Muscle of back (tissue), 11 donors: ENCODE results near the gene BTG1. TPM values are rescaled to one million over a fixed set of nuclear protein-coding genes. Genes with fewer than 3 reads are reported as not detected.
"Not testable (repeated sequence)": the region's sequence is repeated elsewhere in the genome, so short reads cannot be mapped to it uniquely, and the experiment has no call there.

Experiments
- DNase-seq, 3 donors: peaks; one replicate each; pipeline versions ENCODE4 v3.0.0 to v3.0.0-alpha.2; 2013
- polyA plus RNA-seq, 10 donors: library from polyadenylated mRNA; unstranded; fragments of 120-200 nt; gene quantifications; one replicate each; pipeline ENCODE4 v1.2.1, GENCODE V29; 2013; ENCODE audit not compliant: insufficient read length in 10 of 10

Gene BTG1
- polyA plus RNA-seq, 10 donors, result 43.5 to 82.3 (median 57.5) TPM

DNA sequence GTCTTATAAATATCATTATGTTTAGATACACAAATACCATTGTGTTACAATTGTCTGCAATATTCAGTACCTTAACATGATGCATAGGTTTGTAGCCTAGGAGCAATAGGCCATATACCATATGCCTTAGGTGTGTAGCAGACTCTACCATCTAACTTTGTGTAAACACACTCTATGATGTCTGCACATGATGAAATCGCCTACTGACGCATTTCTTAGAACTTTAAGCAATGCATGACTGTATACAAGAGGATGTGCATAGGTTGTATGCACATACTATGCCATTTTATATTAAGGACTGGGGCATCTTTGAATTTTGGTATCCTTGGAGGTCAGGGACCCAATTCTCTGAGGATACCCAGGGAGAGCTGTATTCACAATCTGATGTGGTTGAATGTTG, 10.1 kb upstream of the BTG1 start:
- no peak for DNase-seq

DNA sequence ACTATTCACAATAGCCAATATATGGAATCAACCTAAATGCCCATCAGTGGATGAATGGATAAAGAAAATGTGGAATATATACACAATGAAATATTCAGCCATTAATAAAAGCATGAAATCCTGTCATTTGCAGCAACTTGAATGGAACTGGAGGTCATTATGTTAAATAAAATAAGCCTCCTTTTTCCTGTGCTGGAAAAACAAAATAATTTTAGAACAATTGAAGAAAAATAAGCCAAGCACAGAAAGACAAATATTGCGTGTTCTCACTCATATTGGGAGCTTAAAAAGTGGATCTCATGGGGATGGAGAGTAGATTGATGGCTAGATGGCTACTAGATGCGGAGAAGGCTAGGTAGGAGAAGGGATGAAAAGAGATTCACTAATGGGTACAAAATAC, 6.3 kb upstream of the BTG1 start:
- DNase-seq, result no peak

DNA sequence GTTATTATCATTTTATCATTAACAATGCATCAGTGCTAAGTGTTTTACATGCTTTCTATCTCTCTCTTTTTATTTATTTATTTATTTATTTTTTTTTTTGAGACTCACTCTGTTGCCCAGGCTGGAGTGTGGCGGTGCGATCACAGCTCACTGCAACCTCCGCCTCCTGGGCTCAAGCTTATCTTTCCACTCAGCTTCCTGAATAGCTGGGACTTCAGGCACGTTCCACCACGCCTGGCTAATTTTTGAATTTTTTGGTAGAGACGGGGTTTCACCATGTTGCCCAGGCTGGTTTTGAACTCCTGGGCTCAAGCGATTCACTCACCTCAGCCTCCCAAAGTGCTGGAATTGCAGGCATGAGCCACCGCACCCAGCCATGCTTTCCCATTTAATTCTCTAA, 3.9 kb upstream of the BTG1 start:
- no peak for DNase-seq

DNA sequence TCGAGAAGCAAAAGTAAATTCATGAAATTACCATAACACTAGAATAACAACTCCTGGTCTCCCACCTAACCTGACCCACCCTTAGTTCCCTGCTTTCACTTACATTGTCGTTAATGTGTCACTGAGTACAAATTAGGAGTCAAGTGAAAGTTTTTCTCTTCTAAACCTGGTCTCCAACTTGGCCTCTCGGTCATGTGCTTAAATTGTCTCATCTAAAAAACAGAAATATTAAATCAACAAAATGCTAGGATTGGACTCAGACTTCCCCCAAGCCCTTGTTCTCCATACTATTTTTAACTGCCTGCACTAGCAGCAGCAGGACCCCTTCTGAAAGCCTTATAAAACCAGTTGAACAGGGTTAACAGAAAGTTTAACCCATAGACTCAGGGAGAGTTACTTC, 1.8 kb upstream of the BTG1 start:
- DNase-seq, result peak in 1 of 3 donors; percentile 67

DNA sequence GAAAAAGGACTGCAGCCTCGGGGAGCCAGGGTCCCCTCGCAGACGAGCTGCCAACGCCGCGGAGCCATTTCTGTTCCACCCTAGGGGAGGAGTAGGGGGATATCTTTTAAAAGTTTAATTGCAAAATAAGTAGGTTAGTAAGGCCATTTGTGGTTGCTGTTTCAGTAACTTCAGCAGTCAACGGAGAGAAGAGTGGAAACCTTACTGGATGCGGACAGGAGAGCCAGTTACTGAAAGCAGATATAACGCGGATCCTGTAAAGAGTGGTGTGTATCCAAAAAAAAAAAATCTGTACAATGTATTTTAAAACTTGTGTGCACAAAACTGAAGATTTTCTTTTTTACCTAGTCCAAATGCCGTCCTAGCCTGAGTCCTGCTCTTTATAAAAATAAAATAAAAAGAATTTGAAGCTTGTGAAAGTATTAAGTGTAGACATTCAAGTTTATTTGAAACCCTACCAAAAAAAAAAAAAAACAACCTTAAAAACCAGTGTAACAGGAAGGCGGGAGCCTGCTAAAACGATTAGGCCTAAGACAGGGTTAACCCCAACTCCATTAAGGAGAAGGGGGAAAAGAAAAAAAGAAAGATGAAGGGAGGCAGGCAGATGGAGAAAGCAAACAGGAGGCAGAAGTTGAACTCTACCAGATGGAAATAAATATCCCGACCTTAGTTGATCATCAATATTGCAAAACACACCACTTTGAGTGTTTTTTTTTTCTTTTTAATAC, 1.0 kb upstream of the BTG1 start:
- peak in 1 of 3 donors; percentile 78 for DNase-seq

DNA sequence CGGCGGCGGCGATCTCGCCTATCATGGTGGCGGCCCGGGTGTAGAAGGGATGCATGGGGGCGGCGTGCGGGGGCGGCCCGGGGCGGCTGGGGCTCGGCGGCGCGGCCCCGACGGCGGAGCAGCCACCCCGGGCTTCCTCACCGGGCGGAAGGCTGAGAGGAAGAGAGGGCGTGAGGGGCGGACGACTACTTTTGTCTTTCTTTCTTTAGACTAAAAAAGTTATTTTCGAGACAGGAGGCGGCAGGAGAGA, 240 bp downstream of the BTG1 start:
- DNase-seq, result no peak

DNA sequence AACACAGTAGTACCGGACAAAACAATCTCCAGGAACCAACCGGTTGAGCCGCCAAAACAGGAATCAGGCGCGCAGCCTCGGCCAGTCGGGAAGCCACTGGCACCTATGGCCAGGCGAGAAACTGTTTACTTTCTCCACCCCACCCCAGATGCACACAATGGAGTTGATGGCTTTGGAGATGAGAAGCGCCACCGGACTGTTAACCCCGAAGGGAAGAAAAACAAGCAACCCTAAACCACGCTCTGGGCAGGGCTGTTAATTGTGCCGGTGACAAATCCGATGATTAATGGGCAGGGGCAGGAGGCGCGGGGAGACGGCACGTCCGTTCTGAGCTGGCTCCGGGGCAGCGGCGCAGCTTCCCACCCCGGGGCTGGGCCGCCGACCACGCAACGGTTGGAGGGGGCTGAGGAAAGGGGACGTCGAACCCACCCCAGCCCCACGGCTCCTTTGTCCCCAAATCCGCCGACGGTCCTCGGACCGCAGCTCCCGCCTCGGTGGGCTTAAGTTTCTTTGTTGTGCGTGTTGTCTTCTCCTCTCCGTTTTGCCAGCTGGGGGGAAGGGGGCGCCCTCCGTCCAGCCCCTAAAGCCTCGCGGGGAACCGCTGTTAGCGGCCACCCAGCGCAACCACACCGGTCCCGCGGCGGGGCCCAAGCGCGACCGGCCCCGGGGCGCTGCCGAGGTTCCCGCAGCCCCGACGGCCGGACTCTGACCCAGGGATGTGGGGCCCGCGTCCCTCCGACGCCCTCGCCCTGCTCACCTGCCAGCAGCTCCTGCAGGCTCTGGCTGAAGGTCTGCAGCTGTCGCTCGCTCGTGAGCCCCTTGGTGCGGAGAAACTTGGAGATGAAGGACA, 790 bp downstream of the BTG1 start:
- peak; percentile 52 to 89 (median 64) for DNase-seq

DNA sequence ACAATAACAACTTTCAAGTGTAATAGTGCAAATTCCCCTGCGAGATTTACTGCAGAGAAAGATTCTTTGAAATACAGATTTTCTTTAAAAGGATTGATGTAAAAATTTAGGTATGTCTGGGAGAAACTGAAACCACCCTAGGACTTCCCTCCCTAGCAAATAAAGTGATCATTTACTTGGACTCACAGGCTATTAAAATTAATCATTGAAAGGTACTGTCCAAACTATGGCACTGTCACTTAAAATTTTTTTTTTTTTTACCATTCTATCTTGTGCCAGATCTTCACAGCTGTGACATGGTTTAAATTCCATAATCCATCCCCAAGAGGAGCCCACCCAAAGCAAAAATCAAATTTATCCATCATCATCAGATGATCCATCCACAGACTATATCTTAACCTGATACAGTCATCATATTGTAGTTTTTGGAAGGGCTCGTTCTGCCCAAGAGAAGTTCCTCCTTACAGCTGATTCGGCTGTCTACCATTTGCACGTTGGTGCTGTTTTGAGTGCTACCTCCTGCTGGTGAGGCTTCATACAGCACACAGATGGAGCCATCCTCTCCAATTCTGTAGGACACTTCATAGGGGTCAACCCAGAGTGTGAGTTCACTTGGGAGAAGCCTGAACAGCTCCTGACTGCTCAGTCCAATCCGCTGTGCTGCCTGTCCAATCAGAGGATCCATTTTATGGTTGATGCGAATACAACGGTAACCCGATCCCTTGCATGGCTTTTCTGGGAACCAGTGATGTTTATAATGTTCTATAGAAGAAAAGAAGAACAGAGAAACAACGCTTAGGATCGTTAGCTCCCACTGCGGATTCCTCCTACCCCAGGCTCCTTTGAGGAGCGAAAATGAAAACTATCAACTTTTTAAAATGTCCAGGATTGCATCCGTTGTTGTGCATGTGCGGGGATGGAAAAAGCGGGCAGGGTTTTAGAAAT, 1.7 kb downstream of the BTG1 start:
- DNase-seq, result peak; percentile 84 to 95 (median 94)

DNA sequence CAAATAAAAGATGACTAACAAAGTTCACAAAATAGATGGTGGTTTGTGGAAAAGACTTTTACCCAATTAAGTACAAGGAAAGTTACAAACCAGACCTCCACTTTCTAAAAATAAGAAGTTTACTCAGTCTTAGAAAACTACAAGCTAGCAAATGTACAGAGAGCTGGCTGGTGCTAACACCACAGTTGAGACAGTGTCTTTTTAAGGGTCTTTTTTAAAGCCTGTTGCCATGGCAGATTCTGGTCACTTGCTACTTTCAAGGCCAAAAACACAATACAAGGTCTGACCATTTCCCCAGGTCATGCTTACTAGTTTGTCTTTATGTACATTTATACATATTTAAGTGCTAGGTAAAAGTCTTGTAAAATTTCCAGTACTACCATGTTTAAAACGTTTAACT, 2.4 kb downstream of the BTG1 start:
- no peak for DNase-seq

DNA sequence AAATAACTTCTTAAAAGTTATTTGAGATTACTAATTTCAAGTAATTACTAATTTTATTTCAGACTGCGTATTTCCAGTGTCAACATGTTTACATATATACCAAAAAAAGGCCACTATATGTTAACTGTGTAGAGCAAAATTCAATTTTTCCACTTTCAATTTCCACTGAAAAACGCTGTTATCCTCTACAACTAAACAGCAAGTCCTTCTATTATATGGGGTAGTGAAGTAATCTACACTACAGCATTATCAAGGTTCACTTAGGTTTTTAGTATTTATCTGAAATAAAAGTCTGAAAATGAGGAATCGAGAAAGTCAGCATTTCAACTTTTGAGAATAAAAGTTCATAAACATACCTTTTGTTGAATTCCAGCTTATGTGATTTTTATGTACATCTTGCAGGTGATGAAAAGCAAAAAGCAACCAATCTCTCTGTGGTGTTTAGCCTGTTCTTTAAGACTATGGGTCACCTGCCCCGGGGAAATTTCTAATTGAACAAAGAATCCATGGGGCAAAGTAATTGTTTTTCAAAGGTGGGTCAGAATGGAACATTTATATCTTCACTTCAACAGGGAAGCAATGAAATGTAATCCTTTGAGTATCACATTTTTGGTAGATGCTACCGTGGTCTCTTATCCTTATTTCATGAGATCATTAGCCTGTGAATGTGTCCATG, 3.3 kb downstream of the BTG1 start:
- no peak for DNase-seq

DNA sequence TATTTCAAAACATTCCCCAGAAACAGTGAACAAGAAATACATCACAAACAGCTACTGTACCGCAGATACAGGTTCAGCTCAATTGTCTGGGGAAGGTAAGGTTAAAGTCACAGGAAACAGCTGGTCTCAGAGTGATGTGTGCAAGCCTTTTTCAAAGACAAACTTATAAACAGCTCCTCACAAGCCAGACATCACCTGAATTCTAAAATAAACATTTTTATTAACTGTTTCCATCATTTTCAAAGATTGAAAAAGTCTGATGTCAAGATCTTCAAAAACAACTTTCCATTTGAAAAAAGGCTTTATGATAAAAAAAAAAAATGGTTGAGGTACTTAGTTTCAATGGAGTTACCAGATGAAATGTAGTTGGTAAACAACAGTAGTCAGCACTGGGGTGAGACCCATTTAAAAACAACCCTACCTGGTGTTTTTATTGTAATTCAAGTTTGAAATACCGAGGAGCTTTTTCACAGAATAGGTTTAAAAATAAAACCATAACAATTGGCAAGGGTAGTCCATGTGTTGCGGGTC, 4.0 kb downstream of the BTG1 start:
- peak in 1 of 3 donors; percentile 54 for DNase-seq

DNA sequence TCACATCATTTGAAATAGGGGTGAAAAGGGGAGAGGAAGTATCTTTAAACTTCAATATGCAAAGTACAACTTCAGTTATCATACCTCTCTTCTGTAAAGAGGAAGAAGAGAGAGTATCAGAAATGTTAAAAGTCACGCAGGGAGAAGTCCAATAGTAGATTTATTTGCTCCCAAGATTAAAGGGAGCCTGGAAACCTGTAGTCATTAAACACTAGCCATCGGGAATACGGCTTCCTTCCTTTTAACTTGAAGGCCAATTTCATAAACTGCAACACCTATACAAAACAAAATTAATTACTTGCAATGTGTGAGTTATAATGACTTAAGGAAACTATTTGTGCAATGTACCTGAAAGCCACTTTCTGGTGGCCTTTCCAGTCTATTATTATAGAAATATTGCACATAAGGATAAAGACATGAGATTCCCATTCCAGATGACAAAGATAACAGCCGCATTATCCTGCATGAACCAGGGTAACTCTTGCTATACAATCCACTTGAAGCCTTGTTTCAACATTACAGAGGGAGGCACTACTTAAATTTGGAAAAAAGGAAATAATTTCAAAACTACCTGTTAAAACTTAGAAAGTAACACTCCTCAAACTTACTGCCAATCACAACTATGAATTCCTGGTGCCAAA, 4.6 kb downstream of the BTG1 start:
- no peak for DNase-seq

DNA sequence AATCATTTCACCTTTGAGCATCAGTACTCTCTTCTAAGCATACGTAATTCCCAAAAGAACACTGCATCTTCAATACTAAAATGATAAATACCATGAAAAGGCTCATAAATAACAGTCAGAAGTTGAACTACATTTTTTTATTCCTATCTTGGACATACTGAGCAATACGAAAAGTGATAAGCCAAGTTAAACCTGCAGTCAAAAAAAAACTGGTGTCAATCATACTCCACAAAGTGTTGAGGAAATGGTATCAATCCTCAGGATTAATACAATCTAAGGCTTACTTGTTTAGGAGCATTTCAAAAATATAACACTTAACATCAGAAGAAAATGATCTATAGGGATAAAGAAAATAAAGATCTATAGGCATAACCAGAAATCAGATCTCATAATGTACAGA, 5.5 kb downstream of the BTG1 start:
- no peak for DNase-seq

DNA sequence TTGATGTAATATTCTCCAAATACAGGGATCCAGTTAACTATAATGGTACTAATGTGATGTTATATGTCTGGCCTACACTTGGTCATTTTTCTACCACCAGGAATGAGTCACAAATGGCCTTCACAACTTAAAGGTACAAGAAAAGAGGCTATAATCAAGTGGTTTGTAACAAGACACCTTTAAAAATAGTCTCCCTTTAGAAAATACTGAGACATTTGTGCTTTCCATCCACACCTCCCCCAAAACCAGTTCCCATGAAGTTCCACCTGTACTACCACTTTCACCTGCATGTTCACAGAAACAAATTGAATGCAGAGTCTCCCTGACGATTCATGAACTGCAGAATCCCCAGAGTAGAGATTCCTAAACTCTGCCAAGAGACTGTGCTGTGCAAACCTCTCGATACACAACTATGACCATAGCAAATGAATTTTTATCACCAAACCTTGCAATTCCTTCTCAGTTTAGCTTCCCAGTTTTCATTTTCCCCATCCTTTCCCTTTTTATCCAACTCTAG, 6.0 kb downstream of the BTG1 start:
- no peak for DNase-seq

DNA sequence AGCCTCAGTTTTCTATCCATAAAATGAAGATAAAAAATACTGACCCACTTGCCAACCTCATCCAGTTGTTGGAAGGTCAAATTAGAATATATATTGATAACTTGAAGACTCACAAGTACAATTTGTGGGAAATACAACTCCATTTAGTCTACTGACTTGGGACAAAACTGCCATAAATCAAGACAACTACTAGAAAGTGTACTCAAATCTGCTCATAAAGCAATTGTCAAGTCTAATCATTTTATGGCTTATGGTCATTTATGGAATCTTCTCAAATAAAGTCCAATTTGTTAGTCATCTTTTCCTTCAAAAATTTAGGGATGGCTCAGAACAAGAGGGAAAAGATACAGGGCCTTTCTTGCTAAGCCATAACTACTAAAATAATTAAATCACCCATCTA, 7.0 kb downstream of the BTG1 start:
- DNase-seq, result no peak

DNA sequence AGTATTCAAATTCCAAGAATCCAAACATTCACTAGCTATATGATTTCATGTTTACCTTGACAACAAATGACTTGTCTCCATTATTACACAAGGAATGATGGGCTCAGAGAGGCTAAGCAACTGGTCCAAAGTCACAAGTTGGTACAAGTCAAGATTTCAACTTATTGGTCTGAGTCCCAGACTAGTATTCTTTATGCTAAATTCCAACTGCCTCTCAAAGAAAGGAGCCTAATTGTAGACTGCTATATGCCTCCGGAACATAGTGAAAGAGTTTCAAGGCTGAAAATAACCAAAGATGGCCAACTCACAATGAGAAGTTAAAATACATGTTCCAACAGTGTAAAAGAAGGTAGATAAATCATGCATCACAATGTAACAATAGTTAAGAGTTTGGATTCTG, 7.5 kb downstream of the BTG1 start:
- no peak for DNase-seq

DNA sequence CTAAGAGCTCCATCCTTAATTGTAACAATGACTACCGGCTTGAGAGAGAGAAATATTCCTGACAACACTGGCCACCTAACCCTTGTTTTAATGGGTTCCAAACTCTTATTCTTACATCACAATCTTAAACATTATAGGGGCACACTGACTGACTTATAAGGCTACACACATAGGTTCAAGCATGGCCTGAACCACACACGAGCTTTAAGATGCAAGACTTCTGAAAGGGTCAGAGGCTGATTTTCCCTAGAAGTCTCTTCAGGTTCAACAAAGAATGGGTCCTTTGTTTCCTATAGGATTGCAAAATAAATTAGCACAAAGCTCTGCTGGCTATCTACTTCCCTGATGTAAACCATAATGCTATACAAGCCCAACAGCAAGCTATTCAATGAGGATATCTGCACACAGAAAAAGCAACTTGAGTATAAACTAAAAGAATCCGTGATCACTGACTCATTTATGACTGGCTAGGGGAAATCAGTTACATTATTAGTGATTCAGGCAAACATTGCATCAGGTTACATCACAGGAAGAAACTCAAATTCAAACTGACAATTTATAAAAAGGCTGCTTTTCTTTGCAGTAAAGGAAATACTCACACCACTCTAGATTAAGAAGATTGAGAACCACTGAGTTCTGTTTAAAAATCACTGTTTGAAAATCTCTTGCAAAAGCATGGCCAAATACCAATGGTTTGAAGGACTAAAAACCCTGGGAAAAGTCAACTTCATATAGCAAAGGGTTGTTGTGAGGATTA, 8.5 kb downstream of the BTG1 start:
- DNase-seq, result peak in 1 of 3 donors; percentile 76

DNA sequence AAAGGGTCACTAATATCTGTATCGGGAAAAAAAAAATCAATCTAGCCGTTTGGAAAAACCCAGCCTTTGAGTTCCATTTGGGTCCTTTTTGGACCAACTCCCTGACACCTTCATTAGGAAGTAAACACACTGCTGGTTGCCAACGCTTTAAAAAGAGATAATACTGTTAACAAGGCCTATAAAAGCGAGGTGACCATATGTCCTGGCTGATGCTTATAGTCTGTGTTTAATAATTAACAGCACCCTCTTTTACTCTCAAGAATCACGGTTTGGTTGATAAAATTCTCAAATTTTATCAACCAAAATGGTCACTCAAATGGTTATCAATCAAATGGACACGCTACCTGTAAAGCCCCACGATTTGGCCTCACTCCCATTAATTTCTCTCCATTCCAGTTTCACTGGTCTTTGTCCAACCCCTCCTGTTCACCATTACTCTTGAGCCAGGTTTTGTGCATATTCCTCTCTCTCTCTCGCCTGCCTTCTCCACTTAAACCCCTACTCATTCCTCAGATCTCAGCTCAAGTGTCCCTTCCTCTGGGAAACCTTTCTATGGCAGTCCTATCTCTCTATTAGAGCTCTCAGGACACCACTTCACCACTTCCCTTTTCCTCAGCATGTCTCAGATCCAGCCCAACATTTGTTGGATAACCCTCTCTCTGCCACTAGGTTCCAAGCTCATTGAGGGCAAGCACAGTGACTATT, 9.5 kb downstream of the BTG1 start:
- no peak for DNase-seq

DNA sequence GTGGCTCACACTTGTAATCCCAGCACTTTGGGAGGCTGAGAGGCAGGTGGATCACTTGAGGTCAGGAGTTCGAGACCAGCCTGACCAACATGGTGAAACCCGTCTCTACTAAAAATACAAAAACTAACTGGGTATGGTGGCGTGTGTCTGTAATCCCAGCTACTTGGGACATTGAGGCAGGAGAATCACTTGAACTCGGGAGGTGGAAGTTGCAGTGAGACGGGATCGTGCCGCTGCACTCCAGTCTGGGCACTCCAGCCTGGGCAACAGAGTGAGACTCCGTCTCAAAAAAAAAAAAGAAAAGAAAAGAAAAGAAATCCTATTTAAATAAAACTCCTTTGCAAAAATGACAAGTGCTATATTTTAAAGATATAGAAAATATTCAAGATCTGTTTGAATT, 10.1 kb downstream of the BTG1 start:
- DNase-seq, result not testable (repeated sequence)
